Natural killer cell (primary cell): ENCODE data around the gene INPP5A. TPM values are rescaled to one million over a fixed set of nuclear protein-coding genes. Genes with fewer than 3 reads are reported as not detected.

Source experiments
- ATAC-seq, 3 donors: fragments of 150-1000 bp in 2 of 3; fragments of 200-7000 bp in 1 of 3; cut with Tn5 transposase; 1 replicate in 1 of 3; 2 replicates in 2 of 3; pipeline ENCODE4 v1.10.0; 2021; ENCODE audit warnings: mild to moderate bottlenecking in 2 of 3, moderate library complexity in 2 of 3
- DNase-seq, 2 donors: peaks; one replicate each; pipeline versions ENCODE4 v3.0.0 to v3.0.0-alpha.2; 2013 to 2021; ENCODE audit warnings: mixed read lengths in 1 of 2
- H3K27ac ChIP-seq: one replicate; pipeline ENCODE4 v1.5.1; 2013; ENCODE audit warnings: mild to moderate bottlenecking, low read length
- H3K27me3 ChIP-seq: one replicate; pipeline ENCODE4 v1.6.1; 2013; ENCODE audit warnings: low read length; ENCODE audit not compliant: control insufficient read depth, insufficient read depth
- H3K36me3 ChIP-seq: one replicate; pipeline ENCODE4 v1.6.1; 2013; ENCODE audit warnings: low read length; ENCODE audit not compliant: control insufficient read depth, insufficient read depth
- H3K4me1 ChIP-seq: one replicate; pipeline ENCODE4 v1.6.1; 2013; ENCODE audit warnings: low read length; ENCODE audit not compliant: control insufficient read depth, insufficient read depth
- H3K4me3 ChIP-seq: one replicate; pipeline ENCODE4 v1.5.1; 2013; ENCODE audit warnings: low read length
- H3K9me3 ChIP-seq: one replicate; pipeline ENCODE4 v1.6.1; 2013; ENCODE audit warnings: low read length; ENCODE audit not compliant: control insufficient read depth, insufficient read depth
- H3K27ac Mint-ChIP-seq, 2 donors: one replicate each; pipeline ENCODE4 v1.8.0; 2022; ENCODE audit warnings: mild to moderate bottlenecking in 2 of 2, mixed read lengths in 2 of 2, moderate library complexity in 1 of 2
- H3K27me3 Mint-ChIP-seq, 2 donors: one replicate each; pipeline ENCODE4 v1.8.0; 2022; ENCODE audit warnings: low read depth in 2 of 2, mixed read lengths in 2 of 2
- H3K36me3 Mint-ChIP-seq: one replicate; pipeline ENCODE4 v1.8.0; 2022; ENCODE audit warnings: mixed read lengths
- H3K4me1 Mint-ChIP-seq, 2 donors: one replicate each; pipeline ENCODE4 v1.8.0; 2022; ENCODE audit warnings: mixed read lengths in 2 of 2
- H3K4me3 Mint-ChIP-seq: one replicate; pipeline ENCODE4 v1.8.0; 2022; ENCODE audit warnings: mild to moderate bottlenecking, moderate library complexity, mixed read lengths
- H3K9me3 Mint-ChIP-seq, 2 donors: one replicate each; pipeline ENCODE4 v1.8.0; 2022; ENCODE audit warnings: mixed read lengths in 2 of 2
- CTCF ChIP-seq: fragments of 200-600 bp; IDR thresholded peaks from one replicate; pipeline ENCODE4 v1.8.0; 2022; ENCODE audit warnings: antibody characterized with exemption
- WGBS: methylation state at CpG from one replicate; pipeline ENCODE4 v1.1.7; 2013; ENCODE audit warnings: missing lambda C conversion rate; ENCODE audit not compliant: insufficient coverage; 5-methylcytosine and 5-hydroxymethylcytosine counted together
- intact Hi-C: fragments of 100-400 bp; cut with micrococcal nuclease; formaldehyde crosslinking; loops from one replicate; pipeline ENCODE4 v1.14.2; 2022
- total RNA-seq, 4 donors: library from RNA; stranded (reverse); fragments of 120-200 nt in 1 of 4; gene quantifications; one replicate each; pipeline versions ENCODE4 v1.2.3 to v1.2.4, GENCODE V29; 2013 to 2022

INPP5A gene
- total RNA-seq, 3 donors from 2014 or later (not counting 1 experiment from before 2014, with no cell fraction given), result 12.6 to 38.6 (median 18.6) TPM

DNA sequence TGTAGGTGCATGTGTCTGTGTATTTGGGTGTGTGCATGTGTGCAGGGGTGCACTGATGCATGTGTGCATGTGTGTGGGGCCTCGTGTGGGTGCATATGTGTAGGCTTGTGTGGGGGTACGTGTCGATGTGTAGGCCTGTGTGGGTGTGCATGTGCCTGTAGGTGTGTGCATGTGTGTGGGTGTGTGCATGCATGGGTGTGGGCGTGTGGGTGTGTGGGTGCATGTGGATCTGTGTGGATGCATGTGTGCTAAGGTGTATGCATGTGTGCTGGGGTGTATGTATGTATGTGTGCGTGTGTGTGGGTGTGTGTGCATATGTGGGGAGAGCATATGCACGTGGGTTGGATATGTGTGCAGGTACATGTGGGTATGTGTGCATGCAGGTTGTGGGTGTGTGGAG, 175.2 kb downstream of the INPP5A start:
- H3K27ac Mint-ChIP-seq, result peak overlapping the region in 1 of 2 donors; percentile 49
- Histone ChIP-seq H3K27ac (no peak overlapping the region), H3K4me1 (no peaks in the 10 kb centered on the region), H3K9me3 (no peaks in the 10 kb centered on the region), H3K36me3 (no peaks in the 10 kb centered on the region), H3K4me3 (no peak overlapping the region), H3K27me3 (no peaks in the 10 kb centered on the region)
- DNase-seq (no peak), ATAC-seq (peak in 1 of 3 donors; percentile 33)
- no peaks in the 10 kb centered on the region for H3K9me3 Mint-ChIP-seq
- intact Hi-C loops, result no loop called here
- H3K4me1 Mint-ChIP-seq, result peaks cover 0 to 6% of the 10 kb centered on the region in 2 donors
- H3K27me3 Mint-ChIP-seq, result no peaks in the 10 kb centered on the region
- 97% methylated on average over 6 of the region's 6 CpGs for WGBS
- TF ChIP-seq CTCF, result no peak
- no peak overlapping the region for H3K4me3 Mint-ChIP-seq
- H3K36me3 Mint-ChIP-seq, result no peaks in the 10 kb centered on the region

DNA sequence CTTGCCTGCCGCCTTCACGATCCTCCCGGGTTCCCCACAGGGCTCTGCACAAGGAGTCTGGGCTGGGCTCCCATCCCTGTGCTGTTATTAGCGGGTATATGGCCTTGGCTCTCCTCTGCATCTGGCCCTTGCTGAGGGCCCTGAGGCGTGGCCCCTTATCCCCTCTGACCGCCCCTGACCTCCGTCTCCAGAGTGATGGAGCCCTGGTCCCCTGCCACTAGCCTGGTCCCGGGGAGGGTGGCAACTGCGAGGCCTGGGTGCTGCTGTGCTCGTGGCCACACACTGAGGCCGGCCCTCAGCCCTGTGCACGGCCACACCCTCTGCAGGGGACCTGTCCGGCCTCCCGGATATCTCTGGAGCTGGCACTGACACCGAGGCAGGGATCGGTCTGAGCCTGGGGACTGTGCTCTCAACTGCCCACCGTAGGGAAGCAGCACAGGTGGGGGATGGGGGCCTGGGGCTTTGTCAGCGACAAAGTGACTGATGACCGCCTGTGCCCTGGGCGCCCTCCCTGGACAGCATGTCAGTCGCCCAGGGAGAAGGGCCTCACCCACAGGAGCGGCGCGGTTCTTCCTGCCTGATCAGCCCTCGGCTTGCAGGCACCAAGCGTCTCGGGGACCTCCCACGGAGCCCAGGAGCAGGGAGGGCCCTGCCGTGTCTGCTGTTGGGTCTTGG, 176.0 kb downstream of the INPP5A start:
- no peaks in the 10 kb centered on the region for H3K27me3 ChIP-seq
- WGBS, result 97% methylated on average over 29 of the region's 29 CpGs
- Mint-ChIP-seq H3K27me3 (no peaks in the 10 kb centered on the region), H3K4me3 (no peak overlapping the region), H3K36me3 (no peaks in the 10 kb centered on the region), H3K9me3 (no peaks in the 10 kb centered on the region), H3K27ac (no peak overlapping the region), H3K4me1 (peaks cover 0 to 6% of the 10 kb centered on the region in 2 donors)
- H3K4me3 ChIP-seq, result no peak overlapping the region
- no peaks in the 10 kb centered on the region for H3K9me3 ChIP-seq
- no peaks in the 10 kb centered on the region for H3K4me1 ChIP-seq
- no peak for DNase-seq
- no peak for TF ChIP-seq CTCF
- ATAC-seq, result no peak
- intact Hi-C loops, result no loop called here
- no peaks in the 10 kb centered on the region for H3K36me3 ChIP-seq
- no peak overlapping the region for H3K27ac ChIP-seq

GRCh38 chr10:132714096-132714985, 176.8 kb downstream of the INPP5A start:
- DNase-seq (no peak), ATAC-seq (no peak)
- H3K9me3 ChIP-seq, result no peaks in the 10 kb centered on the region
- TF ChIP-seq CTCF, result no peak
- no peaks in the 10 kb centered on the region for H3K36me3 ChIP-seq
- 95% methylated on average over 48 of the region's 48 CpGs for WGBS
- Mint-ChIP-seq H3K4me1 (peaks cover 0 to 6% of the 10 kb centered on the region in 2 donors), H3K36me3 (no peaks in the 10 kb centered on the region), H3K9me3 (no peaks in the 10 kb centered on the region), H3K4me3 (no peak overlapping the region), H3K27ac (no peak overlapping the region), H3K27me3 (no peaks in the 10 kb centered on the region)
- no peaks in the 10 kb centered on the region for H3K4me1 ChIP-seq
- H3K27me3 ChIP-seq, result no peaks in the 10 kb centered on the region
- H3K27ac ChIP-seq, result no peak overlapping the region
- no peak overlapping the region for H3K4me3 ChIP-seq
- intact Hi-C loops, result no loop called here
